GM06990 (cell line): ENCODE data around the gene SLK.

Experiments used
- DNase-seq: peaks from one replicate; pipeline ENCODE4 v3.0.0-alpha.2; 2011; ENCODE audit not compliant: insufficient read length; ENCODE audit errors: extremely low read depth
- H3K27me3 ChIP-seq: replicated peaks from 2 replicates; pipeline ENCODE4 v1.6.0; 2011; ENCODE audit warnings: low read length; ENCODE audit not compliant: control insufficient read depth, insufficient read depth
- H3K36me3 ChIP-seq: 2 replicates; pipeline ENCODE4 v1.5.1; 2011; ENCODE audit warnings: low read length; ENCODE audit not compliant: control insufficient read depth, insufficient read depth
- H3K4me3 ChIP-seq: replicated peaks from 2 replicates; pipeline ENCODE4 v1.5.1; 2011; ENCODE audit warnings: low read depth, mild to moderate bottlenecking, control low read depth, low read length
- TF ChIP-seq, protein P1 (sequence below): IDR thresholded peaks from 2 replicates; pipeline ENCODE4 v1.5.1; 2011; ENCODE audit warnings: low read length, control low read depth, mild to moderate bottlenecking, inconsistent platforms; ENCODE audit not compliant: insufficient read depth, poor library complexity, severe bottlenecking

SLK gene

DNA sequence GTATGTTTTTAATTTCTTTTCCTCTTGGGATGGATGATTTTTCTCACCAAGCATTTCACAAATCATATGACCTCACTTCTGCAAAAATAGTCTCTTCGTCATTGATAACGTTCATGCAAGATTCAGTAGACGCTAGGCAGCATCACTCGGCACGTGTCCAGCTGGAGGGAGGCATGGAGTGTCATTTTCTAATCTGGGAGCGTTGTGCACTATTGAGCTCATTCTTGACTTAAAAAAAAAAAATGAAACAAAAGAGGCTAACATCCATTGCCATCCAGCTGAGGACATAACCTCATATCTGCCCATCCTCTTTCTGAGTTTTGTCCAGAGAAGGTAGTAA lies 62.6 kb downstream of the SLK start:
- Histone ChIP-seq H3K4me3 (no peak overlapping the region), H3K27me3 (no peaks in the 10 kb centered on the region), H3K36me3 (peaks cover 3% of the 10 kb centered on the region)
- TF ChIP-seq, protein P1, sequence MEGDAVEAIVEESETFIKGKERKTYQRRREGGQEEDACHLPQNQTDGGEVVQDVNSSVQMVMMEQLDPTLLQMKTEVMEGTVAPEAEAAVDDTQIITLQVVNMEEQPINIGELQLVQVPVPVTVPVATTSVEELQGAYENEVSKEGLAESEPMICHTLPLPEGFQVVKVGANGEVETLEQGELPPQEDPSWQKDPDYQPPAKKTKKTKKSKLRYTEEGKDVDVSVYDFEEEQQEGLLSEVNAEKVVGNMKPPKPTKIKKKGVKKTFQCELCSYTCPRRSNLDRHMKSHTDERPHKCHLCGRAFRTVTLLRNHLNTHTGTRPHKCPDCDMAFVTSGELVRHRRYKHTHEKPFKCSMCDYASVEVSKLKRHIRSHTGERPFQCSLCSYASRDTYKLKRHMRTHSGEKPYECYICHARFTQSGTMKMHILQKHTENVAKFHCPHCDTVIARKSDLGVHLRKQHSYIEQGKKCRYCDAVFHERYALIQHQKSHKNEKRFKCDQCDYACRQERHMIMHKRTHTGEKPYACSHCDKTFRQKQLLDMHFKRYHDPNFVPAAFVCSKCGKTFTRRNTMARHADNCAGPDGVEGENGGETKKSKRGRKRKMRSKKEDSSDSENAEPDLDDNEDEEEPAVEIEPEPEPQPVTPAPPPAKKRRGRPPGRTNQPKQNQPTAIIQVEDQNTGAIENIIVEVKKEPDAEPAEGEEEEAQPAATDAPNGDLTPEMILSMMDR, result no peak
- DNase-seq, result no peak

DNA sequence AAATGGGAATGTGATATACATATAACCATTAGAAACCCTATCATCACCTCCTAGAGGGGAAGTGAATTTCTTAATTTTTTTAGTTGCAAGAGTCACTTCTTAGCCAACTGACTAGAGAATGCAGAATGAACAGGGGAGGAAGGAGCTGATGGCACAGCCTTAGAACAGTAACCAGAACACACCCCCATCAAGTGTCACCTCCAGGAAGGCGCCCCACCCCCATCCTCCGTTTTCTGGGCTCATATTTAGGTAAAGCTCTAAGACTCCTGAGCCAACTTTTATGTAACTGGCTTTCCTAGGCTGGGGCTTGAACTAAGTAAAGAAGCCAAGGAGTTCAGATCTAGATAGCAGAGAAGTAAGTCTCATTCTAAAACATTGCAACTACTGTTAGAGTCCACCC lies 64.7 kb downstream of the SLK start:
- TF ChIP-seq, protein P1, result no peak
- Histone ChIP-seq H3K27me3 (no peaks in the 10 kb centered on the region), H3K4me3 (no peak overlapping the region), H3K36me3 (no peaks in the 10 kb centered on the region)
- no peak for DNase-seq

DNA sequence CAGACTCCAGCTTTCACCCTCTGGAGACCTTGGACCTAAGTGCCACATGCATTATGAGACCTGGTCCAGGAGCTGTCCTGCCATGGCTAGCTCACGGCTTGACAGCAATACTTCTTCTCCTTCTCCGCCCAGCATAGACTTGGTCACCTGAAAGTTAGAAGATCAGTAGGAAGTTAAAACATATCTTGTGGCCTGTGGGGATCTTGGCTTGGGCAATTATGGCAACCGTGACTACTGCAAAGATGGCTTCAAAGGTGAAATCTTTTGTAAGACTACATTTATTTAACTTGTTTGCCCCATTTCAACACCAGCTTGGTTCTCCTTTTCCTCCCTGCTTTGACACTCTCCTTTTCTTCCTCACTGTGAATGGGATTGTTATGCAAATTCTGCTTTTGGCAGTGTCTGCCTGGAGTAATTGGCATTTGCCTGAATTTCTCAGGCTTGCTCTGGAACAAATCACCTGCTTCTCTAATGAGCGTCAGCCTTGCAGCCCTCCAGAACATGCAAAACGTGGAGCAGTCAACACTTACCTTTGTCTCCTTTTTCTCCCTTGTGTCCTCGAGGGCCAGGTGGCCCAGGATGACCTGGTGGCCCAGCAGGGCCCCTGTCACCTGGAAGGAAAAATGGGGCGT lies 65.3 kb downstream of the SLK start:
- H3K36me3 ChIP-seq, result no peaks in the 10 kb centered on the region
- H3K27me3 ChIP-seq, result no peaks in the 10 kb centered on the region
- DNase-seq, result no peak
- no peak overlapping the region for H3K4me3 ChIP-seq
- TF ChIP-seq, protein P1, result no peak

DNA sequence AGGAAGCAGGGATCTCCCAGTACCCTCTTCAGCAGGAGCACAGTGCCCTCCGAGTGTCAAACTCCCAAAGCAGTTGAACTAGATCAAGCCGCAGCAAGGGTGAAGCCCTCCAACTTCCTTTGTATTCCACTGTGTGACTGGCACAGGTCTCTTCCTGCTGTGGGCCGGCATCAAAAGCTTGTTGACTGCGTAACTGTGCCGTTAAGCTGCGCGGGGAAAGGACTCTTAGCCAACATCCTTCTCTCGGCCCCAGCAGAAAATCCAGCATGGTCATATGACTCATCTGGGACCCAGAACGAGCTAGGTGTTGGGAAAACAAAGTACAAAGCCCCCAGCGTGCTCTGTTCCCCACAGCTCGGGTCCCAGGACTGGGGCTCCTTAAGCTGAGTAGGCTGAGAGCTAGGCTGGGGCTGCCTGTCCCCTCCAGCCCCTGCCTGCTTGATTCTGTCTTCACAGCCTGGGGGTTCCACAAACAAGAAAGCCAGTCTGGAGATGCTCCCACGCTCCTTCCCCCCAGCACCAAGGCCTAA lies 66.5 kb downstream of the SLK start:
- no peaks in the 10 kb centered on the region for H3K27me3 ChIP-seq
- H3K36me3 ChIP-seq, result no peaks in the 10 kb centered on the region
- no peak overlapping the region for H3K4me3 ChIP-seq
- DNase-seq, result no peak
- TF ChIP-seq, protein P1, result no peak

DNA sequence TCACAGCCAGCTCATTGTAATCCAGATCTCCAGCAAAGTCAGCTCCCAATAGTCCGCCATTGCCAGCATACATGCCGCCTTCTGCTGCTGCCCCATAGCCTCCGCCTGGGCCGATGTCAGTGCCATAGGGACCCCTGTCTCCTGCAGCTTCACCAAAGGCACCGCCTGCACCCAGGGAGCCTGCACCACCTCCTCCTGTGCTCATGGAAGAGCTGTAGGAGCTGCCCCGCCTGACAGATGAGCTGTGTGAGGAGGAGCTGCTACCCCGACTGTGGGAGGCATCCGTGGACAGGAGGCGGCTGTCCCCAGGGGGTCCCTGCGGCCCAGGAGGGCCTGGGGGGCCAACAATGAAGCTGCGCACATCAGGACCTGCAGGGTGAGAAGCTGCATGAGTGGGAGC lies 67.0 kb downstream of the SLK start:
- H3K36me3 ChIP-seq, result no peaks in the 10 kb centered on the region
- TF ChIP-seq, protein P1, result no peak

More for the DNA sequence above, 67.0 kb downstream of the SLK start:
- Histone ChIP-seq H3K27me3 (no peaks in the 10 kb centered on the region), H3K4me3 (no peak overlapping the region)
- no peak for DNase-seq
